Measurements from ENCODE around the gene FN1.

Gene FN1

DNA sequence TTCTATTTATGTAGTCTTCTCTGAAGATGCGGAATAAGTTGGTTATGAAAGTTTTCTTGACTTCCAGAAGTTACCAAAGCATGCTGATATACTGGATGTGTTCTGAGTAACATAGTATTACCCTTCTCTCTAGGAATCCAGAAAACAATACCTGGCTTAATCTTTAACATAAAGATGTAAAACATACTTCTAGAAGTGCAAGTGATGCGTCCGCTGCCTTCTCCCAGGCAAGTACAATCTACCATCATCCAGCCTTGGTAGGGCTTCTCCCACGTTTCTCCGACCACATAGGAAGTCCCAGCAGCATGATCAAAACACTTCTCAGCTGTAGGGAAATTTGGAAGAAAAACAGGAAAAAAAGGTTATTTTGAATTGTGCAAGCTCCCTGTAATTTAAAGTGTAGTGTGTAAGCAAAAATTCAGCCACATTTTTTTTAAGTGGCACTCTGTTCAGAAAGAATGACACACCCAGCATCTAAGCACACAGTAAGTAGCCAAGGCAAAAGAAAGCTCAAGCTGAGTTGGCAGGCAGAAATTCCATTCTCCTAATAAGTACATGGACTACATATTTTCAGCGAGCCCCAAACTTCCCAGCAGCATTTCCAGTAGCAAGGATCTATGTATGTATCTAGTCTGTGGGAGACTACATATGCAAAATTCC is 5.2 kb downstream of the FN1 start:
- DNase-seq, result peak; percentile 54
- peak overlapping the region; percentile 96 for H3K4me3 ChIP-seq (ENCODE audit: low read depth, low read length)
- TF ChIP-seq, protein P1, sequence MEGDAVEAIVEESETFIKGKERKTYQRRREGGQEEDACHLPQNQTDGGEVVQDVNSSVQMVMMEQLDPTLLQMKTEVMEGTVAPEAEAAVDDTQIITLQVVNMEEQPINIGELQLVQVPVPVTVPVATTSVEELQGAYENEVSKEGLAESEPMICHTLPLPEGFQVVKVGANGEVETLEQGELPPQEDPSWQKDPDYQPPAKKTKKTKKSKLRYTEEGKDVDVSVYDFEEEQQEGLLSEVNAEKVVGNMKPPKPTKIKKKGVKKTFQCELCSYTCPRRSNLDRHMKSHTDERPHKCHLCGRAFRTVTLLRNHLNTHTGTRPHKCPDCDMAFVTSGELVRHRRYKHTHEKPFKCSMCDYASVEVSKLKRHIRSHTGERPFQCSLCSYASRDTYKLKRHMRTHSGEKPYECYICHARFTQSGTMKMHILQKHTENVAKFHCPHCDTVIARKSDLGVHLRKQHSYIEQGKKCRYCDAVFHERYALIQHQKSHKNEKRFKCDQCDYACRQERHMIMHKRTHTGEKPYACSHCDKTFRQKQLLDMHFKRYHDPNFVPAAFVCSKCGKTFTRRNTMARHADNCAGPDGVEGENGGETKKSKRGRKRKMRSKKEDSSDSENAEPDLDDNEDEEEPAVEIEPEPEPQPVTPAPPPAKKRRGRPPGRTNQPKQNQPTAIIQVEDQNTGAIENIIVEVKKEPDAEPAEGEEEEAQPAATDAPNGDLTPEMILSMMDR (IDR thresholded peaks at IDR 0.05; ENCODE audit: low read depth, low read length, missing control alignments), result no peak
- in situ Hi-C loops (cut with HindIII; ENCODE audit: low pct_ligation_motif_present, low sequenced_read_pairs), result loop anchor here (25.0 kb wide), 1 partner anchor 482 kb away; no protein-coding TSS in a partner anchor
- H3K27ac ChIP-seq, result peak overlapping the region; percentile 96
- H3K27me3 ChIP-seq (replicated peaks), result no peaks in the 10 kb centered on the region
- peaks cover 98% of the 10 kb centered on the region for H3K36me3 ChIP-seq (replicated peaks)

DNA sequence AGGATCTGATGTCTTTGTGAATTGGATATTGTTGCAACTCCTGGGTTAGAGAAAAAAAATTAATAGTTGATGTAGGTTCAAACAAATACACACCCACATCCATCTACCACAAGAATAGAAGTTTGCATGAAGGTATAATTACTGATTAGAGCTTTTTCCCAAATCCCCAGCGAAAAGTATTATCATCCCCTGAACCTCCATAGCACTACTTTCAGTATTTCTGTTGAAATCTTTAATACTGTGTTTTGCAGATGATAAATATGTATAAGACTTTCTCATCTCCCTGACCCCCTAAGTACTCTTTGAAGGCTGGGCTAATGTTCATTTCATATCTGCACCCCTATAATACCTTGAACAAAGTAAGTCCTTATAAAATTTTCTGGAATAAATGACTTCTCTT is 6.4 kb downstream of the FN1 start:
- TF ChIP-seq, protein P1 (IDR thresholded peaks at IDR 0.05; ENCODE audit: low read depth, low read length, missing control alignments), result no peak
- H3K27ac ChIP-seq, result peak overlapping the region; percentile 96
- in situ Hi-C loops (cut with HindIII; ENCODE audit: low pct_ligation_motif_present, low sequenced_read_pairs), result loop anchor here (25.0 kb wide), 1 partner anchor 483 kb away; no protein-coding TSS in a partner anchor
- no peak for DNase-seq
- H3K4me3 ChIP-seq (ENCODE audit: low read depth, low read length), result peak overlapping the region; percentile 96
- H3K27me3 ChIP-seq (replicated peaks), result no peaks in the 10 kb centered on the region
- peaks cover 98% of the 10 kb centered on the region for H3K36me3 ChIP-seq (replicated peaks)

DNA sequence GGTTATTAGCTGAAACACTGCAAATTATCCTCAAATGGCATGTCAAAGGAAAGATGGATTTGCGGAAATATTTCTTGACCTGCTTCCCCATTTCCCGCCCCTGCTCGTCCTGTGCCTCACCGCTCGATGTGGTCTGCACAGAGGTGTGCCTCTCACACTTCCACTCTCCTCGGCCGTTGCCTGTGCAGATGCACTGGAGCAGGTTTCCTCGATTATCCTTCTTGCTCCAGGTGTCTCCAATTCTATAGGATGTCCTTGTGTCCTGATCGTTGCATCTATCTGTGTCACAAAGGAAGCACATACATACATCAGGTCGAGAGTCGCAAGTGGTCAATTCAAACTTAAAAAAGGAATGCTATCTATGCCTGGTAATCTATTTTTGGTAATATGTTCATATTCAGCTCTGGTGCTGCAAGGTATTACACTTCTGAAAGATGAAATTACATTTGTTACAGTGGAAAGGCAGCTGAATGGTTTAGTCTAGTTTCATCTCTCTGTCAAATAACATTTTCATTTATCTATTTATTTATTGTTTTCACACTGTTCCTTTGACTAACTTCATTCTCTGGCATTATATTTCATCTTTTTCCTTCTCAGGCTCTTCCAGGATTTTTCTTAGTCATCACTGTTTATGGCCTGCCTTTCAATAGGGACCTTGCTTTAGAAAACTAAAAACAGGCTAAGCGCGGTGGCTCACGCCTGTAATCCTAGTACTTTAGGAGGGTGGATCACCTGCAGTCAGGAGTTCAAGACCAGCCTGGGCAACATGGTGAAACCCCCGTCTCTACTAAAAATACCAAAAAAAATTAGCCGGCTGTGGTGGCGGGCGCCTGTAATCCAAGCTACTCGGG is 7.6 kb downstream of the FN1 start:
- peak; percentile 38 for DNase-seq
- TF ChIP-seq, protein P1 (IDR thresholded peaks at IDR 0.05; ENCODE audit: low read depth, low read length, missing control alignments), result no peak
- peaks cover 98% of the 10 kb centered on the region for H3K36me3 ChIP-seq (replicated peaks)
- in situ Hi-C loops (cut with HindIII; ENCODE audit: low pct_ligation_motif_present, low sequenced_read_pairs), result loop anchor here (25.0 kb wide), 1 partner anchor 484 kb away; no protein-coding TSS in a partner anchor
- H3K27ac ChIP-seq, result peak overlapping the region; percentile 96
- H3K4me3 ChIP-seq (ENCODE audit: low read depth, low read length), result peak overlapping the region; percentile 96
- H3K27me3 ChIP-seq (replicated peaks), result no peaks in the 10 kb centered on the region

DNA sequence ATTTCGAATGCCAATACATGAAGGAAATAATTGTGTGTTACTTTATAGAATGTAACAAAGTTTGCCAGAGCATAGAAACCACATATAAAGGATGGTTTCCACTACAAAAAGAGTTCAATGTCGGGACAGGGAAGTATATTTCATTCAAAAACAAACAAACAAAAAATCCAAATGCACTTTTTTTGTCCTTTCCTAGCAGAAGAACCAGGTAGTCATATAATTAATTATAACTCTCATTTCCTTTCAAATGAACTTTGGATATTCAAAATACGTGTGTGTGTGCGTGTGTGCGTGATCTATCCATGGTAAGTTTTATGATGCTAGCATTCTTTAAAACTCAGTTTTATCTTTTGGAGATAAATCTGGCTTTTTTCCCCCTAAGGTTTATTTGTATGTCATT is 8.3 kb downstream of the FN1 start:
- no peak for DNase-seq
- in situ Hi-C loops (cut with HindIII; ENCODE audit: low pct_ligation_motif_present, low sequenced_read_pairs), result loop anchor here (25.0 kb wide), 1 partner anchor 485 kb away; no protein-coding TSS in a partner anchor
- Histone ChIP-seq H3K4me3 (ENCODE audit: low read depth, low read length) (peak overlapping the region; percentile 96), H3K27me3 (replicated peaks) (no peaks in the 10 kb centered on the region), H3K36me3 (replicated peaks) (peaks cover 98% of the 10 kb centered on the region), H3K27ac (peak overlapping the region; percentile 96)
- TF ChIP-seq, protein P1 (IDR thresholded peaks at IDR 0.05; ENCODE audit: low read depth, low read length, missing control alignments), result no peak

DNA sequence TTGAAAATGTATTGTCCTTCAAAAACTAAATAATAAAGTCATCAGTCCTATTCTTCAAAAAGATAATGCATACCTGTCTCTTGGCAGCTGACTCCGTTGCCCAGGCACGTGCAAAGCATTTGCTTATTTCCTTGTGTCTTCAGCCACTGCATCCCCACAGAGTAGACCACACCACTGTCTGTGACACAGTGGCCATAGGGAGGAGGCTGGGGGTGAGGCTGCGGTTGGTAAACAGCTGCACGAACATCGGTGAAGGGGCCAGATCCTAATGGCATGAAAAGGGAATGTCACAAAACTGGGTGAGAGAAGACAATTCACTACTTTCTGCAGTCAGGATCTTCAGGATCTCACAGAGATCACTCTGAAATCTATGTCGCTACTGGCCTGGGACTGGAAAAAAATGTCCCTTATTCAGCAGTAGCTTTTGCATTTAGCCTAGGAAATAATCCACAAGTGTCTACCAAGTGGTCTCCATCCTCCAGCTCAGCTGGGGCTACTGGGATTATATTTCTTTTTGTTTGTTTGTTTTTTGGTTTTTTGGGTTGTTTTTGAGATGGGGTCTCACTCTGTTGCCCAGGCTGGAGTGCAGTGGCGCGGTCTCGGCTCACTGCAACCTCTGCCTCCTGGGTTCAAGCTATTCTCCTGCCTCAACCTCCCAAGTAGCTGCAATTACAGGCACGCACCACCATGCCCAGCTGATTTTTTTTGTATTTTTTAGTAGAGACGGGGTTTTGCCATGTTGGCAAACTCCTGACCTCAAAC is 10.7 kb downstream of the FN1 start:
- Histone ChIP-seq H3K36me3 (replicated peaks) (peaks cover 98% of the 10 kb centered on the region), H3K4me3 (ENCODE audit: low read depth, low read length) (peak overlapping the region; percentile 44), H3K27ac (peak overlapping the region; percentile 41), H3K27me3 (replicated peaks) (no peaks in the 10 kb centered on the region)
- DNase-seq, result peak; percentile 74
- TF ChIP-seq, protein P1 (IDR thresholded peaks at IDR 0.05; ENCODE audit: low read depth, low read length, missing control alignments), result peak; percentile 22
- in situ Hi-C loops (cut with HindIII; ENCODE audit: low pct_ligation_motif_present, low sequenced_read_pairs), result loop anchor here (25.0 kb wide), 1 partner anchor 487 kb away; no protein-coding TSS in a partner anchor

Data from brain microvascular endothelial cell (primary cell).